Tibial nerve (tissue), 3 donors: ENCODE results near the gene TAS1R2.
"Not testable (repeated sequence)": the region's sequence is repeated elsewhere in the genome, so short reads cannot be mapped to it uniquely, and the experiment has no call there.

ENCODE experiments used
- POLR2A ChIP-seq, 2 donors: fragments of 450-650 bp; IDR thresholded peaks; one replicate each; pipeline ENCODE4 v1.6.1; 2017; ENCODE audit warnings: antibody characterized with exemption in 2 of 2, mild to moderate bottlenecking in 2 of 2, moderate library complexity in 2 of 2
- TF ChIP-seq, protein P1 (sequence below), 5 experiments: fragments of 200-600 bp in 3 of 5; fragments of 450-650 bp in 2 of 5; sonication (generic) in 3 of 5; IDR thresholded peaks; one replicate each; pipeline ENCODE4 v1.5.1; 2016 to 2019; ENCODE audit warnings: antibody characterized with exemption in 5 of 5, mild to moderate bottlenecking in 3 of 5, moderate library complexity in 2 of 5

DNA sequence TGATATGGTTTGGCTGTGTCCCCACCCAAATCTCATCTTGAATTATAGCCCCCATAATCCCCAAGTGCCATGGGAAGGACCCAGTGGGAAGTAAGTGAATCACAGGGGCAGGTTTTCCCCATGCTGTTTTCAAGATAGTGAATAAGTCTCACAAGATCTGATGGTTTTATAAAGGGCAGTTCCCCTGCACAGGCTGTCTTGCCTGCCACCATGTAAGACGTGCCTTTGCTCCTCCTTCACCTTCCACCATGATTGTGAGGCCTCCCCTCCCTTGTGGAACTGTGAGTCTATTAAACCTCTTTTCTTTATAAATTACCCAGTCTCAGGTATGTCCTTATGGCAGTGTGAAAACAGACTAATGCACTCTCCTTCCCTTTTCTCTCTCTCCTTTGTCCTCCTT lies 27.1 kb downstream of the TAS1R2 start:
- not testable (repeated sequence) for TF ChIP-seq POLR2A (IDR thresholded peaks at IDR 0.05)
- TF ChIP-seq, protein P1, sequence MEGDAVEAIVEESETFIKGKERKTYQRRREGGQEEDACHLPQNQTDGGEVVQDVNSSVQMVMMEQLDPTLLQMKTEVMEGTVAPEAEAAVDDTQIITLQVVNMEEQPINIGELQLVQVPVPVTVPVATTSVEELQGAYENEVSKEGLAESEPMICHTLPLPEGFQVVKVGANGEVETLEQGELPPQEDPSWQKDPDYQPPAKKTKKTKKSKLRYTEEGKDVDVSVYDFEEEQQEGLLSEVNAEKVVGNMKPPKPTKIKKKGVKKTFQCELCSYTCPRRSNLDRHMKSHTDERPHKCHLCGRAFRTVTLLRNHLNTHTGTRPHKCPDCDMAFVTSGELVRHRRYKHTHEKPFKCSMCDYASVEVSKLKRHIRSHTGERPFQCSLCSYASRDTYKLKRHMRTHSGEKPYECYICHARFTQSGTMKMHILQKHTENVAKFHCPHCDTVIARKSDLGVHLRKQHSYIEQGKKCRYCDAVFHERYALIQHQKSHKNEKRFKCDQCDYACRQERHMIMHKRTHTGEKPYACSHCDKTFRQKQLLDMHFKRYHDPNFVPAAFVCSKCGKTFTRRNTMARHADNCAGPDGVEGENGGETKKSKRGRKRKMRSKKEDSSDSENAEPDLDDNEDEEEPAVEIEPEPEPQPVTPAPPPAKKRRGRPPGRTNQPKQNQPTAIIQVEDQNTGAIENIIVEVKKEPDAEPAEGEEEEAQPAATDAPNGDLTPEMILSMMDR (IDR thresholded peaks at IDR 0.05) = not testable (repeated sequence)
